ENCODE data around the gene KEAP1.

Gene KEAP1

DNA sequence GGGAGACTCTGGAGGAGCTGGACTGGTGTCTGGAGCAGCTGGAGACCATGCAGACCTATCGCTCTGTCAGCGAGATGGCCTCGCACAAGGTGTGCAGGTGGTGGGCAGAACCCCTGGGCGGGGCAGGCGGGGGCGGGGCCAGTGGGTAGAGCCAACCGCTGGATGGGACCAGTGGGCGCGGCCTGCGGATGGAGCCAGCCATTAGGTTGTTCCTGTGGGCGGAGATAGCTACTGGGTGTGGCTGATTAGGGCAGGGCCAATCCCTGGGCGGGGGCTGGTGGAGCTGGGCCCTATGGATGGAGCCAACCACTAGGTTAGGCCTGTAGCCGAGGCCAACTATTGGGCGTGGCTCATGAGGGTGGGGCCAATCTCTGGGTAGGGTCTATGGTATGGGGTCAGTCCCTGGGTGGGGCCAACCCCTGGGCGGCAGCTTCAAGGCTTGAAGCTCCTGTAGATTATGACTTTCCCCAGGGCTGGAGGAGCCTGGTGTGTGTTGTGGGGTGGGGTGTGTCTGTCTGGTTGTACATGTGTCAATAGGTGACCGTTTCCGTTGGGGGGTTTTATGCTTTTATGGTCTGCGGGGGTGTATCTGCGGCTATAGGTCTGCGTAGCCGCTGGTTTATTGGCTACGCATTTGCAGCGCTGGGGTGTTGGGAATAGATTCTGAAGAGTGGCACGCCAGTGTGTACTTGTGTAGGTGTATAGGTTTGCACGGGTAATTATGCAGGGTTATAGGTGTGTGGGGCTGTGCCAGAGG, 52.1 kb downstream of the KEAP1 start:
- Histone ChIP-seq H3K4me3 (ENCODE audit: low read length) (peak overlapping the region; percentile 38), H3K27me3 (ENCODE audit: control insufficient read depth, insufficient read depth, low read length) (no peaks in the 10 kb centered on the region), H3K4me1 (ENCODE audit: control insufficient read depth, insufficient read depth, low read length) (no peaks in the 10 kb centered on the region), H3K9ac (ENCODE audit: low read length) (no peak overlapping the region), H3K36me3 (ENCODE audit: control insufficient read depth, insufficient read depth, low read length) (no peaks in the 10 kb centered on the region), H3K27ac (ENCODE audit: low read depth, low read length) (no peak overlapping the region)

DNA sequence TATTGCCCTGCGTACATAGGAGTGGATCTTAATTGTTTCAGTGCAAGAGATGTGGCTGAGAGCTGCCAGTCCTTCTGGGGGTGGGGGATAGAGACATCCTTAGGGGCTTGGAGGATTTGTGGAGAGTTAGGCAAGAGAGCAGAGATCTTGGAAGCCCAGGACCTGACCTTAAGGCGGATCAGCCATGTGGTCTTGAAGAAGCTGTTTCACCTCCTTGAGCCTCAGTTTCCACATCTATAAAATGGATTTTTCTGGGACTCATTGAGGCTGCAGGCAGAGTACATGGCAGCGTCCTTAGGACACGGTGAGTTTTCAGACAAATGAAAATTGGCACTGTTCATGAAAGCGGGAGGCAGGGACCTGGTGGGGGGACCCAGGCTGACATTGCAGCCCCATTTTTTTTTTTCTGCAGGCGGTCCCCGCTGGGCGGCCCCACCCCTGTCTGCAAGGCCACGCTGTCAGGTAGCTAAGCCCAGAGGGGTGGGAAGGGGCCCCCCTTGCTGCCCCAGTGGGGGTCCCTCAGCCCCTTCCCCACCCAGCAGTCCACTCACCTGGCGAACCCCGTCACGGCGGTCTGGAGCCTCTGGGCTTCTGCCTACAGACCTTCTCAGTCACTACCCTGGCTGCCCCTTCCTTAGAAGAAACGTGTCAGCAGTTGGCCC, 52.8 kb downstream of the KEAP1 start:
- H3K9ac ChIP-seq (ENCODE audit: low read length), result no peak overlapping the region
- no peaks in the 10 kb centered on the region for H3K27me3 ChIP-seq (ENCODE audit: control insufficient read depth, insufficient read depth, low read length)
- H3K4me3 ChIP-seq (ENCODE audit: low read length), result peak overlapping the region; percentile 38
- H3K27ac ChIP-seq (ENCODE audit: low read depth, low read length), result no peak overlapping the region
- no peaks in the 10 kb centered on the region for H3K36me3 ChIP-seq (ENCODE audit: control insufficient read depth, insufficient read depth, low read length)
- no peaks in the 10 kb centered on the region for H3K4me1 ChIP-seq (ENCODE audit: control insufficient read depth, insufficient read depth, low read length)

DNA sequence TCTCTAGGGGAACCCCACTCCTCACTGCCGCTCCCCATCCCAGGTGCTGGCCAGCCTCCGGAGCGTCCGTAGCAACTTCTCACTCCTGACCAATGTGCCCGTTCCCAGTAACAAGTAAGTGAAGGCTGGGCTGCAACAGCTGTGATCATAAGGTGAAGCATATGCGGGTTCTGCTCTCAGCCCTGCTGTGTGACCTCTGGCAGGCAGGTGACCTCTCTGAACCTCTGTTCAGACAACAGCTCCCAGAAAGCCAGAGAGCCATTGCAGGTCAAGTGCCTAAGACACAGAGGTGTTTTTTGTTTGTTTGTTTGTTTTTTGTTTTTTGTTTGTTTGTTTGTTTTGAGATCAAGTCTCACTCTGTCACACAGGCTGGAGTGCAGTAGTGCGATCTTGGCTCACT, 54.1 kb downstream of the KEAP1 start:
- H3K4me3 ChIP-seq (ENCODE audit: low read length), result no peak overlapping the region
- no peak overlapping the region for H3K27ac ChIP-seq (ENCODE audit: low read depth, low read length)
- no peaks in the 10 kb centered on the region for H3K4me1 ChIP-seq (ENCODE audit: control insufficient read depth, insufficient read depth, low read length)
- H3K36me3 ChIP-seq (ENCODE audit: control insufficient read depth, insufficient read depth, low read length), result no peaks in the 10 kb centered on the region
- no peak overlapping the region for H3K9ac ChIP-seq (ENCODE audit: low read length)
- no peaks in the 10 kb centered on the region for H3K27me3 ChIP-seq (ENCODE audit: control insufficient read depth, insufficient read depth, low read length)

- Histone ChIP-seq H3K27me3 (ENCODE audit: control insufficient read depth, insufficient read depth, low read length) (no peaks in the 10 kb centered on the region), H3K4me1 (ENCODE audit: control insufficient read depth, insufficient read depth, low read length) (no peaks in the 10 kb centered on the region), H3K4me3 (ENCODE audit: low read length) (no peak overlapping the region), H3K9ac (ENCODE audit: low read length) (no peak overlapping the region), H3K27ac (ENCODE audit: low read depth, low read length) (no peak overlapping the region), H3K36me3 (ENCODE audit: control insufficient read depth, insufficient read depth, low read length) (no peaks in the 10 kb centered on the region)
Measured at GRCh38 chr19:10442698-10443097, 60.5 kb downstream of the KEAP1 start.

DNA sequence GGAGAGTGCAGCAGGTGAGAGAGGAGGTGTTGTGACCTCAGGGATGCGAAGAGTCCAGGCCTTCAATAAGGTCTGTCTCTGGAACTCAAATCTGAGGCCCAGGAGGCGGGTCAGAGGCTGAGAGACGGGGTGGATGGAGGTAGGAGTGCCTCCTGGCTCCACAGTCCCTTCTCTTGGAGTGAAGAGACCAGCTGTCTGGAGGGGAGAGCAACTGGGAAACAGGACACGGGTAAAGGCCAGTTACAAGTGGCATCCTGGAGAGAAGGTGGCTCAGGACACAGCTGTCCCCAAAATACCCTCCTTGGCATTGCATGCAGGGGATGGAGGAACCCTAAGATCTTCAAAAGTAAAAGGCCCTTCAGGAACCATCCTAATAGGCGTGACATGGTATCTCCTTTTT, 63.6 kb downstream of the KEAP1 start:
- Histone ChIP-seq H3K4me1 (ENCODE audit: control insufficient read depth, insufficient read depth, low read length) (no peaks in the 10 kb centered on the region), H3K27ac (ENCODE audit: low read depth, low read length) (no peak overlapping the region), H3K4me3 (ENCODE audit: low read length) (no peak overlapping the region), H3K9ac (ENCODE audit: low read length) (no peak overlapping the region), H3K27me3 (ENCODE audit: control insufficient read depth, insufficient read depth, low read length) (no peaks in the 10 kb centered on the region), H3K36me3 (ENCODE audit: control insufficient read depth, insufficient read depth, low read length) (no peaks in the 10 kb centered on the region)
